Stimulated activated CD4-positive, alpha-beta T cell treated with anti-CD3 and anti-CD28 coated beads, Interleukin-4, amount 100 ng/mL, for 1 hour (primary cell): ENCODE data around the gene NMS.

Source experiments
- DNase-seq: peaks from one replicate; pipeline ENCODE4 v3.0.0-alpha.2; 2020

The NMS gene

DNA sequence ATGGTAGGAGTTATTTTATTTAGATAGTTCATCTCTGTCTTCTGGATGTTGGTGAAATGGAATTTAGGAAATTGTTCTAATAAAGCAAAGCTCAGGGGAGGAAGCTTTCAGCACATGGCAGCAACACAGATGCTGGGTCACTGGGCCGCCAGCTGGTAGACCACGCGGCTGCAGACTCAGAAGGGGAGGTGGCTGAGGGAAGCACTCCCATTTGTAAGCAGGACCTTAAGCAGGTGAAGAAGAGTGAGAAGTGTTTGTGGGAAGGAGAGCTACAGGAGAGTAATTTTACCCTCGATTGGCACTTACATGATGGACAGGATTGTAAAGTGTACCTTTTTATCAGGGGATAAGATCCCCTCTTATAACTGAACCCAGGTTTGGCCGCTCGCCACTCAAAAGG lies 24.4 kb downstream of the NMS start:
- DNase-seq, result no peak

DNA sequence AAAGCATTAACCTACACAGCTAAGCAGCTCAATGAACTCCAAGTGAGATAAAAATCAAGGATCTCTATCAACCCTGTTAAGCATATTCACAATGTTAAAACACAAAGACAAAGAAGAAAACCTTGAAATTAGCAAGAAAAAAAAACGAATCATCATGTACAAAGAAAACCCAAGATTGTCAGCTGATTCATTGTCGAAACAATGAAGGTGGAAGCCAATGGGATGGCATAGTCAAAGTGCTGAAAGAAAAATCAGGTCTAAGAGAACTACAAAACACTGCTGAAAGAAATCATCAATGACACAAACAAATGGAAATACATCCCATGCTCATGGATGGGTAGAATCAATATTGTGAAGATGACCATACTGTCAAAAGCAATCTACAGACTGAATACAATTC lies 32.5 kb downstream of the NMS start:
- no peak for DNase-seq

DNA sequence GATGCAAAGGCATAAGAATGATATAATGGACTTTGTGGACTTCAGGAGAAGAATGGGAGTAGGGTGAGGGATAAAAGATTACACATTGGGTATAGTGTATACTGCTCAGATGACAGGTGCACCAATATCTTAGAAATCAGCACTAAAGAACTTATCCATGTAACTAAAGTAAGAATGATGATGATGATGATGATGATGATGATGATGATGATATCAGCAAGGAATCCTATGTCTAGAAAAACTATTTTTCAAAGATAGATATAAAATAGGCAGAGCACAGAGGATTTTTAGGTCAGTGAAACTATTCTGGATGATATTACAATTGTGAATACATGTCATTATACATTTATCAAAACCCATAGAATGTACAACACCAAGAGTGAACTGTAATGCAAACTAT lies 34.3 kb downstream of the NMS start:
- no peak for DNase-seq

DNA sequence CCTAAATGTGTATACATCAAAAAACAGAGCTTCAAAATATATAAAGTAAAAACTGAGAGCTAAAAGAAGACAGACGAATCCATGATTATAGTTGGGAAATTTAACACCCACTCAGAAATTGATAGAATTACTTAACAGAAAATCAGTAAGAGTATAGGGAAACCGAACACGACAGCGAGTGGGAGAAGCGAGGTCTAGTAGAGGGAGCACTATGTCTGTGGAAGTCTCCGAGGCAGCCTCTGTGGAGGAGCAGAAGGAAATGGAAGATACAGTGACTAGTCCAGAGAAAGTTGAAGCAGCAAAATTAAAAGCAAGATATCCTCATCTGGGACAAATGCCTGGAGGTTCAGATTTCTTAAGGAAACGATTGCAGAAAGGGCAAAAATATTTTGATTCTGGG lies 38.8 kb downstream of the NMS start:
- no peak for DNase-seq

DNA sequence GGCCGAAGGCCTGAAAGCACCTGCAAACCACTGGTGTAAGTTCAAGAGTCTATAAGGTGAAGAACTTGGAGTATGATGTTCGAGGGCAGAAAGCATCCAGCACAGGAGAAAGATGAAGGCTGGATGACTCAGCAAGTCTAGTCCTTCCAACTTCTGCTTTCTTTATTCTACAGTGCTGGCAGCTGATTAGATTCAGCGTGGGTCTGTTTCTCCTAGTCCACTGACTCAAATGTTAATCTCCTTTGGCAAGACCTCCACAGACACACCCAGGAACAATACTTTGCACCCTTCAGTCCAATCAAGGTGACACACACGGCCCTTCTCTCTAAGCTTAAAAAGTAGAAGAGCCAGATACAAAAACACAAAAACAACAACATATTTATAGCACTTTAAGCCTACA lies 43.4 kb downstream of the NMS start:
- no peak for DNase-seq

DNA sequence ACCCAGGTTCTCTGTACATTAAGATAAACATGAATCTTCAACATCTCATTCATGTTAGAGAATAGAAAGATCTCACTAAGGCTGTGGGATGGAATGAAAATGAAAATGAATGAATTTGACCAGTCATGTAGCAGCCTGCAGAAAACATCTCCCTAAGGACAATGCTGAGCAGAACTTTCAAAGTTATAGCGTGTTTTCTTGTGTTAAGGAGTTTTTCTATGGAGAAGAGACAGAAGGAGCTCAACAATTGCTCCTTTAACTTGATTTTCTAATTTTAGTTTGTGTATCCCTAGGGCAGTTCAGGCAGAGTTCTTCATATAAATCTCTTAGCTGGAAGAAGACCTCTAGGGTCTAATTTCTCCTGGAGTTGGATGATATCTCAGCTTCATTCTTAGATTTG lies 47.3 kb downstream of the NMS start:
- DNase-seq, result no peak

DNA sequence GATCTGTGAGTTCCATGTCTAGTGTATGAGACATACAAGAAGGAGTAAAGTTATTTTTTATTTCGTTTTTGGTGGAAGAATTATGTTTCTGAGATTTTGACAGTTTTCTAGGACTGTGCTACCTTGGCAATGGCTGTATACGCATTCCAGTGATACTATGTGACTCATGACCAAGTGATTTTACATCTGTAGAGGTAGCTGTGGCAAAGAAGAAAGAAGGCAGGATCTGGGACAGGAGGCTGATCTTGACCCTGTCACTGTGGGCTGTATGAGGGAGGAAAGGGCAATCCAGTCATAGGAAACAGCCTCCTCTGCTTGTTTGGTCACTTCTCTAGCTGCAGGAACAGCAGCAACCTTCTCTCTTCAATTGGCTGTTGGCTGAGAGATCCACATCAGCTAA lies 48.5 kb downstream of the NMS start:
- DNase-seq, result no peak

DNA sequence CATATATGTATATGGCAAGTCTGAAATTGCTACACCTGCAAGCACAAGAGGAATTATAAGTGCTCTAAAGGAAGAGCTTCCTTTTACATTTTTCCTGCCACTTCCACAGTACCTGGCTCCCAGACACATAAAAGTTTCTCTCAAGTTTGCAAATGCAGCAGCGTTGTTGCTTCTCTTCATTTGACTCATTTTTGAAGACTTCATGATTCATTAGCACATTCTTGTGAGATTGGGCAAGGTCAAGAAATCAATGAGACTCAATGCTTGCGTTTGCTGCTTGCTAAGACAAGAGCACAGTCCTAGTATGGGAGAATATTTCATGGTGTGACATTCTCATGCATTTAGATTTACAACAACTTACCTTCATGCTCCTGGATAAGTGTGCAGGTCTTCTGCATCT lies 49.9 kb downstream of the NMS start:
- no peak for DNase-seq

DNA sequence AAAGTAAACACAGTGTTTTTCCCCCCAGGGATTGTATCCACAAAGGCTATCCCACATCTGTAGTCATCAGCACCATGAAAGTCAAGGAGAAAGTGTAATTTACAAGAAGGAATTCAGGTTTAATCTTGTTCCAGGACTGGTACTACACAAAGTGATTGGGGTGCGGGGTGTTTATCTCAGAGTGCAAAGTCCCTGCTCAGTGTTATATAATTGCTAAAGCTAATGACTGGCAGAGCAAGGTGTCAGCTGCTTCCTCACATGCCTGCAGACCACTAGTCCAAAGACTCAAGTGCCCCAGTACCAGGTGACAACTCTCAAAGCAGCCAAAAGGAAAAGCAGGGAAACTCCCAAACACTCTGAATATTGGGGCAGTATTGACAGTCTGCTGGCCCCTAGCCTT lies 52.1 kb downstream of the NMS start:
- DNase-seq, result no peak

DNA sequence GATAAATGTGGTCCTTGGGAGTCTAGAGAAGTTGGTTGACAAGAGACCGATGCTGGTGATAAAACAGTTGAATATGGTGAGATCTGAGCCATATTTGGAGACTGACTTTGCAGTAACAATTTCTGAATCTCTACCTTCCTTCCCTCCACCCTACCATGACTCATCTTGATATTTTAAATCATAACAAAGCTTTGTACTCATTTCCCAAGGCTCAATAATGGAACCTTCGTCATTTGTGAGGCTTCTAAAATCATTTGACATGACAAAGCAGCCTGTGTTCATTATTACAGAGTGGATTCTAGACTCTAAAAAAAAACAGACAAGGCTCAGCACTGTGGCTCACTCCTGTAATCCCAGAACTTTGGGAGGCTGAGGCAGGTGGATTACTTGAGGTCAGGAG lies 54.0 kb downstream of the NMS start:
- DNase-seq, result no peak

DNA sequence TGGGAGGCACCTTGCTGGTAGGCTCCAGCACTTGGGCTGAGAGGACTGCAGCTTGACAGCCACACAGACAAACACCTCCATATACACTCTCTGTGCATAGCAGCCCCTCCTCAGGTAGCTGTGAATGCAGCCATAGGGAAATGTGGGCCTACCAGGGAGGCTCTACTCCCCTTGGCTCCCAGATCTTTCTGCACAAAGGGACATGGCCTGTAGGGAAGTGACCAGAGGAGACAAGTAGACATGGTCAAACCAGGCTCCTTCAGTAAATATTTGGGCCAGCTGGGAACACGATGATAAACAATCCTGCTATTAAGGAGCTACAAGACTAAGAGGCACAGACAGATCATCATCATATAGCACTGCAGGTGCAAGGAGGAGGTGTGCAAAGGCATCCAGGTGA lies 56.6 kb downstream of the NMS start:
- DNase-seq, result no peak

DNA sequence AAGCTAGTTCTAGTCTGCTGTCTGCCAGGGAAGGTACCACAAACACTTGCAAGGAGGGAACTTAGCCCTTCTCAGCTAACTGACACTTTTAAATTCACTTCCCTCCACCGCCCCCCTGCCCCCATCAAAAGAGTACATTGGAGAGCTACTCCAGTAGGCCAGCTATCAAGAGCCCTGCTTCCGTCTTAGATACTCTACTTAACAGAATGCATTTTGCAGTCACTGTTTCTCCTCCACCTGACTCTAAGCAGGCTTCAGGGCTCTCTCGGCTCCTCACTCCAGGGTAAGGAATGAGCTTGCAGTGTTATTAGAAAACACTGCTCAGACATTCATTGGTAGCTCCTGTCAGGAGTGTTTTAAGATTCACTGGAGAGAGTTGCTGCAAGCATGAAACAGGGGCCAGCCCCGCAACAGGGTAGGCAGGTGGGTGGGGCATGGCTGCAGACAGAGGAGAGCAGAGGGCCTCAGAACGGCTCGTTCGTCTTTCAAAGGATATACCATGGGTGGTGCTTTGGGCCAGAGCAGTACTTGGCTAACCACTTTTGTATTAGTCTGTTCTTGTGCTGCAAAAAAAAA lies 57.2 kb downstream of the NMS start:
- DNase-seq, result no peak

DNA sequence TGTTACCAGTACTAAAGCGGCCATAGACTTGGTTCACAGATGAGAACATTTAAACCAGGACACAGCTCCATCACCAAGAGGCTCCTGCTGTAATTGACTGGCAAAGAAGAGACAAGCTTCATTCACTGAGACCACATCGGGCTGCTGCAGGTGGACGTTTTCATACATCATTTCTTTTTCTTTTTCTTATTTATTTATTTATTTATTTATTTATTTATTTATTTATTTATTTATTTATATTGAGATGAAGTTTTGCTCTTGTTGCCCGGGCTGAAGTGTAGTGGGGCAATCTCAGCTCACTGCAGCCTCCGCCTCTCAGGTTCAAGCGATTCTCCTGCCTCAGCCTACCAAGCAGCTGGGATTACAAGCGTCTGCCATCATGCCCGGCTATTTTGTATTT lies 58.9 kb downstream of the NMS start:
- DNase-seq, result no peak

DNA sequence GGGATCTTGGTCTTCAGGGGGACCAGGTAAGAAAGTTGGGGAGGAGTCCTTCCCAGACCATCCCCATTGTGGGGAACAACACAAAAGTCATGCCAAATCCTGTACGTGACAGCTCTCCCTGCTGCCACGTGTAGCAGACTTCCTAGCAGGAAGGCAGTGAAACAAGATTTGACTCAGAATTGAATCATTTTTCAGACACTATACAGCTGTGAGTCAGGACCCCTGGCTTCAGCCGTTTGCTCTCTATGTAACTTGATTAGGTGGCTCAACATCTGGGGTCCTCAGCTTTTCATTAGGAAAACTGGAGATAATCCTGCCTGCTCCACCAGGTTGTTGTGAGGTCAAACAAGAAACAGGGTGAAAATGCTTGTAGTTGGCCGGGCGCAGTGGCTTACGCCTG lies 59.6 kb downstream of the NMS start:
- DNase-seq, result no peak
